ENCODE measurements around the gene DHRS13. TPM values are rescaled to one million over a fixed set of nuclear protein-coding genes. Genes with fewer than 3 reads are reported as not detected.
"Not testable (repeated sequence)": the region's sequence is repeated elsewhere in the genome, so short reads cannot be mapped to it uniquely, and the experiment has no call there.

Gene DHRS13
- polyA plus RNA-seq, 3 donors, result 3.7 to 4.5 (median 3.8) TPM

- H3K27ac ChIP-seq (ENCODE audit: low read depth in 1 of 2, low read length in 2 of 2); H4K20me1 ChIP-seq (ENCODE audit: insufficient read depth, low read length); H3K4me1 Mint-ChIP-seq; H3K4me2 ChIP-seq (replicated peaks; ENCODE audit: extremely low read depth, low read length, poor library complexity, severe bottlenecking); H3K27me3 Mint-ChIP-seq (ENCODE audit: low read depth in 3 of 3); H3K4me1 ChIP-seq (ENCODE audit: control insufficient read depth in 1 of 2, insufficient read depth in 2 of 2, low read length in 2 of 2); H3K9me3 ChIP-seq (replicated peaks in 1 of 2; ENCODE audit: control insufficient read depth in 1 of 2, insufficient read depth in 1 of 2, low read length in 2 of 2); H3K4me3 ChIP-seq (replicated peaks in 1 of 3; ENCODE audit: low read depth in 2 of 3, low read length in 3 of 3); H3K36me3 ChIP-seq (replicated peaks in 1 of 2; ENCODE audit: control insufficient read depth in 1 of 2, insufficient read depth in 2 of 2, low read length in 2 of 2); H3K27me3 ChIP-seq (ENCODE audit: control insufficient read depth in 2 of 2, insufficient read depth in 2 of 2, low read length in 2 of 2); H3K9me3 Mint-ChIP-seq; H3K9ac ChIP-seq (ENCODE audit: insufficient read depth, low read length, poor library complexity, severe bottlenecking); H2AFZ ChIP-seq (ENCODE audit: insufficient read depth, low read depth, low read length, poor library complexity, severe bottlenecking); H3K4me3 Mint-ChIP-seq; H3K79me2 ChIP-seq (ENCODE audit: insufficient read depth, low read length); intact Hi-C loops (cut with micrococcal nuclease); H3K36me3 Mint-ChIP-seq: not testable (repeated sequence)
- peak; percentile 63 for TF ChIP-seq CTCF (IDR thresholded peaks at IDR 0.05)
- 90% methylated on average over 2 of the region's 15 CpGs for WGBS (ENCODE audit: insufficient coverage)
- peak; percentile 23 to 45 (median 44) for DNase-seq
- H3K27ac Mint-ChIP-seq, result peak overlapping the region in 1 of 7 donors; percentile 57
Measured at GRCh38 chr17:28848667-28849066, 54.2 kb downstream of the DHRS13 start.

Other genes with a start within 250 kb of the DHRS13 start
- gene SDF2, start 241.2 kb downstream of the DHRS13 start, polyA plus RNA-seq, result 100 to 1,000 TPM in 1 of 3 donors, 10 to 100 TPM in 2; 52.9 to 103 (median 84.5) TPM
- 10 to 100 TPM in 1 of 3 donors, 1 to 10 TPM in 2; 3.8 to 33.9 (median 7.8) TPM for gene SUPT6H, start 240.9 kb downstream of the DHRS13 start, polyA plus RNA-seq
- gene PROCA1, start 191.2 kb downstream of the DHRS13 start, polyA plus RNA-seq, result 1 to 10 TPM in 1 of 3 donors, under 1 TPM in 2; 0.31 to 8.9 (median 0.78) TPM
- 10 to 100 TPM; 66.7 to 93.3 (median 79.1) TPM for gene RAB34, start 185.2 kb downstream of the DHRS13 start, polyA plus RNA-seq
- 1,000 to 10,000 TPM in 2 of 3 donors, 100 to 1,000 TPM in 1; 542 to 1,304 (median 1,152) TPM for gene RPL23A, start 183.1 kb downstream of the DHRS13 start, polyA plus RNA-seq
- gene TLCD1, start 176.8 kb downstream of the DHRS13 start, polyA plus RNA-seq, result under 1 TPM in 1 of 3 donors, not detected in 2; 0.79 TPM
- 1 to 10 TPM; 2.7 to 9.6 (median 3.1) TPM for gene NEK8, start 174.3 kb downstream of the DHRS13 start, polyA plus RNA-seq
- 10 to 100 TPM in 1 of 3 donors, 1 to 10 TPM in 1, under 1 TPM in 1; 0.33 to 38.0 (median 1.0) TPM for gene TRAF4, start 159.1 kb downstream of the DHRS13 start, polyA plus RNA-seq
- 1 to 10 TPM; 1.5 to 8.6 (median 1.9) TPM for gene FAM222B, start 60.3 kb downstream of the DHRS13 start, polyA plus RNA-seq
- gene ERAL1, start 48.1 kb downstream of the DHRS13 start, polyA plus RNA-seq, result 10 to 100 TPM; 27.7 to 34.5 (median 33.8) TPM
- 100 to 1,000 TPM; 138 to 271 (median 244) TPM for gene FLOT2, start 5.3 kb downstream of the DHRS13 start, polyA plus RNA-seq
- 10 to 100 TPM in 1 of 3 donors, 1 to 10 TPM in 2; 1.4 to 62.5 (median 2.5) TPM for gene PHF12, start 48.4 kb upstream of the DHRS13 start, polyA plus RNA-seq
- gene SEZ6, start 103.0 kb upstream of the DHRS13 start, polyA plus RNA-seq, result under 1 TPM; 0.17 to 0.33 (median 0.18) TPM
- under 1 TPM in 2 of 3 donors, not detected in 1; 0.30 to 0.56 TPM for gene PIPOX, start 140.1 kb upstream of the DHRS13 start, polyA plus RNA-seq